Activated T-helper 17 cell treated with anti-CD3 and anti-CD28 coated beads, Interleukin-2, amount 50 U/mL, for 72 hours (primary cell): ENCODE data around the gene TSFM. TPM values are rescaled to one million over a fixed set of nuclear protein-coding genes. Genes with fewer than 3 reads are reported as not detected.

Experiments
- ATAC-seq: fragments of 150-1000 bp; cut with Tn5 transposase; replicated peaks from 2 replicates; pipeline ENCODE4 v1.10.0; 2021; ENCODE audit warnings: mild to moderate bottlenecking, moderate library complexity
- H3K27ac Mint-ChIP-seq: one replicate; pipeline ENCODE4 v1.8.0; 2022; ENCODE audit warnings: mixed read lengths
- H3K27me3 Mint-ChIP-seq: one replicate; pipeline ENCODE4 v1.8.0; 2022; ENCODE audit warnings: mixed read lengths
- H3K36me3 Mint-ChIP-seq: one replicate; pipeline ENCODE4 v1.8.0; 2022; ENCODE audit warnings: low read depth, mild to moderate bottlenecking, mixed read lengths
- H3K4me1 Mint-ChIP-seq: one replicate; pipeline ENCODE4 v1.8.0; 2022; ENCODE audit warnings: mixed read lengths
- H3K4me3 Mint-ChIP-seq: one replicate; pipeline ENCODE4 v1.8.0; 2022; ENCODE audit warnings: mild to moderate bottlenecking, mixed read lengths
- H3K9me3 Mint-ChIP-seq: one replicate; pipeline ENCODE4 v1.8.0; 2022; ENCODE audit warnings: mixed read lengths
- total RNA-seq, 2 donors: library from RNA; stranded (reverse); gene quantifications; one replicate each; pipeline ENCODE4 v1.2.3, GENCODE V29; 2022

TSFM gene
- total RNA-seq, 2 donors from 2014 or later: 30.7 to 63.8 TPM

DNA sequence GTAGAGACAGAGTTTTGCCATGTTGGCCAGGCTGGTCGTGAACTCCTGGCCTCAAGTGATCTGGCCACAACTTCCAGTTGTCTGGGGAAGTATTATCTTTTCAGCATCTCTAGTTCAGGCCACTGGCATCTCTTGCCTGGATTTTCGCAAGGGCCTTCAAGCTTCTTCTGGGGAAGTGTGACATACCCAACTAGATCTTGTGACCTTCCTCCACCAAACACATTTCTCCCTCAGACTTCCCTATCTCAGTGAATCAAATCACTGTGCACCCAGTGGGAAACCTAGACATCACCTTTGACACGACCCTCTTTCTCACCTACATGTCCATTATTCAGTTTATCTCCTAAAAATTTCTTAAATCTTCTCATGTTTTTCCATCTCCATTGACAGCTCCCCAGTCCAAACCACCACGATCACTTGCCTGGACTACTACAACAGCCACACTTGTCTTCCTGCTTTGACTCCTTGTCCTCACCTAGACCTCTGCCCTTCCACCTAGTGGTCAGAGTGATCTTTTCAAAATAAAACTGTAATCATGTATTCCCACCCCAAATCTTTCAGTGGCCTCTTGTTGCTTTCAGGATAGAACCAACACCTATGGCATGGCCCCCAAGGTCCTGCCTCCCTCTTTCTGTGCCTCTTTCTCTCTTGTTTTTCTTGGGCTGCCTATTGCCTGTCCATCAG lies 6.9 kb upstream of the TSFM start:
- ATAC-seq: no peak
- H3K36me3 Mint-ChIP-seq: peaks cover 30% of the 10 kb centered on the region
- peaks cover 31% of the 10 kb centered on the region for H3K4me1 Mint-ChIP-seq
- no peaks in the 10 kb centered on the region for H3K27me3 Mint-ChIP-seq
- peak overlapping the region; percentile 8 for H3K27ac Mint-ChIP-seq
- H3K4me3 Mint-ChIP-seq: no peak overlapping the region
- no peaks in the 10 kb centered on the region for H3K9me3 Mint-ChIP-seq

GRCh38 chr12:57776247-57776587 lies 6.4 kb upstream of the TSFM start:
- no peak for ATAC-seq
- no peaks in the 10 kb centered on the region for H3K9me3 Mint-ChIP-seq
- no peaks in the 10 kb centered on the region for H3K27me3 Mint-ChIP-seq
- H3K36me3 Mint-ChIP-seq: peaks cover 25% of the 10 kb centered on the region
- H3K27ac Mint-ChIP-seq: peak overlapping the region; percentile 8
- no peak overlapping the region for H3K4me3 Mint-ChIP-seq
- H3K4me1 Mint-ChIP-seq: peaks cover 26% of the 10 kb centered on the region

DNA sequence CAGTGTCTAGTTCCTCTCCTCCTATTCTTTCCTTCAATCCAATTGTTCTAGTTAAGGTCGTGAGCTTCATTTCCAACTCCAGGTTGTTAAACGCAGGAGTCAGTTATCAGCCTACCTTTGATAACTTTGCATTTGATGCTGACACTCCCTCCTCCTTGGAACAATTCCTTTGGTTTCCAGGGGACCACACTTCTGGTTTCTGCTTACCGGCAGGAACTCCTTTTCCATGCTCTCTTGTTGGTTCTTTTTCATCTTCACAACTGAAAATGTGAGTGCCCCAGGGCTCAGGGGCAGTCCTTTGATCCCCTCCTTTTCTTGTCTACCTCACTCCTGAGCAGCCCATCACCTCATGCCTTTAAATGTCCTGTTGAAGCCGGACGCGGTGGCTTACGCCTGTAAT lies 5.2 kb upstream of the TSFM start:
- Mint-ChIP-seq H3K36me3 (peaks cover 18% of the 10 kb centered on the region), H3K4me1 (peaks cover 30% of the 10 kb centered on the region), H3K4me3 (no peak overlapping the region), H3K27ac (no peak overlapping the region), H3K9me3 (no peaks in the 10 kb centered on the region), H3K27me3 (no peaks in the 10 kb centered on the region)
- ATAC-seq: no peak

GRCh38 chr12:57777911-57778310 lies 4.7 kb upstream of the TSFM start:
- Mint-ChIP-seq H3K27me3 (no peaks in the 10 kb centered on the region), H3K4me1 (peaks cover 34% of the 10 kb centered on the region), H3K27ac (no peak overlapping the region), H3K4me3 (no peak overlapping the region), H3K9me3 (no peaks in the 10 kb centered on the region), H3K36me3 (peaks cover 24% of the 10 kb centered on the region)
- ATAC-seq: no peak

DNA sequence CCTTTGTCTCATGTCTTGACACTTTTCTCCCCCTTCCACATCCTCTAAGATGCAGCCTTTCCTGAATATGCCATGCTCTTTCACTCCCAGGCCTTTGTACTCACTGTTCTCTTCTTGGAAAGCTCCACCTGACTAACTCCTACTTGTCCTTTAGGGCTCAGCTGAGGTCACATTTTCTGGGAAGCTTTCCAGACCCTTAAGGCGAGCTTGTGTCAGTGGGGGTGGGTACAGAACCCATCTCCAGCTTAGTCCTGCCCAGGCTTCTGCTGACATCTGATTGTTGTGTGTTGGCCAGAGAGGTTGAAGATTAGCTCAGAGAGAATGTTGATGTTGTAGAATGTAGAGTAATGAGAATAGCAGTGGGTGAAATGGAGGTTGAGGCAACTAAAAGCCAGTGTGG lies 2.9 kb upstream of the TSFM start:
- H3K4me3 Mint-ChIP-seq: no peak overlapping the region
- no peaks in the 10 kb centered on the region for H3K9me3 Mint-ChIP-seq
- H3K36me3 Mint-ChIP-seq: peaks cover 30% of the 10 kb centered on the region
- H3K27ac Mint-ChIP-seq: peak overlapping the region; percentile 5
- peaks cover 37% of the 10 kb centered on the region for H3K4me1 Mint-ChIP-seq
- H3K27me3 Mint-ChIP-seq: no peaks in the 10 kb centered on the region
- no peak for ATAC-seq

DNA sequence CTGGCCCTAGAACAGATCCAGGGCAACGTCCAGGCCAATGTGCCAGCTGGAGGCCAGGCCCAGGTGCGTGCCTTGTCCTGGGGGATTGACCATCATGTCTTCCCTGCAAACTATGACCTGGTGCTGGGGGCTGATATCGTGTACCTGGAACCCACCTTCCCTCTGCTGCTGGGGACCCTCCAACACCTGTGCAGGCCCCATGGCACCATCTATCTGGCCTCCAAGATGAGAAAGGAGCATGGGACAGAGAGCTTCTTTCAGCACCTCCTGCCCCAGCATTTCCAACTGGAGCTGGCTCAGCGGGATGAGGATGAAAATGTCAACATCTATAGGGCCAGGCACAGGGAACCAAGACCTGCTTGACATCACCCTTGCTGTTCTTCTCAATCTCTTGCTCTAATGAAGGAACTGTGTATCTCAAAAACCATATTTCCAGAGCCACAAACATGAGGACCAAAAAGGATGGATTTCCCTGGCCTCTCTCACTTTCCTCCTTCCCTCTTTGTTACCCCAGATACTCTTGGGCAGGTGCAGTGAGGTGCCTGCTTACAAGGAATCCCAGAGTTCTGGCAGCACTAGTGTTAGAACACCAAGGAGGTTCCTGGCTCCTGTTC lies 2.2 kb upstream of the TSFM start:
- H3K27ac Mint-ChIP-seq: peak overlapping the region; percentile 98
- peaks cover 32% of the 10 kb centered on the region for H3K36me3 Mint-ChIP-seq
- no peak for ATAC-seq
- H3K4me3 Mint-ChIP-seq: peak overlapping the region; percentile 5
- H3K27me3 Mint-ChIP-seq: no peaks in the 10 kb centered on the region
- peaks cover 37% of the 10 kb centered on the region for H3K4me1 Mint-ChIP-seq
- H3K9me3 Mint-ChIP-seq: no peaks in the 10 kb centered on the region

DNA sequence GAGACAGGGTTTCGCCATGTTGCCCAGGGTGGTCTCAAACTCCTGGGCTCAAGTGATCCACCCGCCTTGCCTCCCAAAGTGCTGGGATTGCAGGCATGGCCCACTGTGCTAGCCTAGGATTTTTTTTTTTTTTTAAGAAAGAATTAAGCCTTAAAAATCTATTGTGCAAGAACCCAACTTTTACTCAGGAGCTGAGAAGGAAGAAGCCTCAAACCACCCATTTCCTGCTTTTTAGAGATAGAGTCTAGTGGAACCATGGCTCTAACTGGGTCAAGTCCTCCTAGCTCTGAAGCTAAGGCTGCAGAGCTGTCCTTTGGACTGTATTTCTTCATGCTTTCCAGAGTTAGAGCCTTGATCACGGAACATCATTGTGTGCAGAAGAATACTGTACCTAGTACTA lies 1.3 kb upstream of the TSFM start:
- Mint-ChIP-seq H3K27me3 (no peaks in the 10 kb centered on the region), H3K36me3 (peaks cover 33% of the 10 kb centered on the region), H3K4me1 (peaks cover 33% of the 10 kb centered on the region), H3K9me3 (no peaks in the 10 kb centered on the region), H3K4me3 (peak overlapping the region; percentile 97), H3K27ac (peak overlapping the region; percentile 98)
- no peak for ATAC-seq

- peak overlapping the region; percentile 97 for H3K4me3 Mint-ChIP-seq
- H3K27ac Mint-ChIP-seq: peak overlapping the region; percentile 98
- no peaks in the 10 kb centered on the region for H3K27me3 Mint-ChIP-seq
- peaks cover 38% of the 10 kb centered on the region for H3K4me1 Mint-ChIP-seq
- H3K36me3 Mint-ChIP-seq: peaks cover 38% of the 10 kb centered on the region
- no peaks in the 10 kb centered on the region for H3K9me3 Mint-ChIP-seq
- no peak for ATAC-seq
Measured at GRCh38 chr12:57781801-57782200, 786 bp upstream of the TSFM start.

DNA sequence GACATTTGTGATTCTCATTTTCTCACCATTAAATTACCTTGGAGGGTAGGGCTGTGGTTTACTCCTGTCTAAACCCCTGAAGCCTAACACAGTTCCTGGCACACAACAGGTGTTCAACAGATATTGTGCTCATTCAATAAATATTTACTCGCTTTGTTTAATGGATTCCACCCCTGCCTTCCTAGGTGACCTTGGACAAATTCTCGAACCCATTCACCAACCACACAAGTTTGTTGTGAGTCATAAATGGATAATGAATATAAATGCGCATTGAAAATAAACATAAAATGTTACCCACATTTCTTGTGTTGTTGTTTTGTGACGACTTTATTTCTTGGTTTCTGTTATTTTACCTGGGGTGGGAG lies 362 bp upstream of the TSFM start:
- peak overlapping the region; percentile 98 for H3K27ac Mint-ChIP-seq
- ATAC-seq: peak; percentile 6
- peak overlapping the region; percentile 97 for H3K4me3 Mint-ChIP-seq
- H3K36me3 Mint-ChIP-seq: peaks cover 42% of the 10 kb centered on the region
- H3K27me3 Mint-ChIP-seq: no peaks in the 10 kb centered on the region
- peaks cover 38% of the 10 kb centered on the region for H3K4me1 Mint-ChIP-seq
- no peaks in the 10 kb centered on the region for H3K9me3 Mint-ChIP-seq

DNA sequence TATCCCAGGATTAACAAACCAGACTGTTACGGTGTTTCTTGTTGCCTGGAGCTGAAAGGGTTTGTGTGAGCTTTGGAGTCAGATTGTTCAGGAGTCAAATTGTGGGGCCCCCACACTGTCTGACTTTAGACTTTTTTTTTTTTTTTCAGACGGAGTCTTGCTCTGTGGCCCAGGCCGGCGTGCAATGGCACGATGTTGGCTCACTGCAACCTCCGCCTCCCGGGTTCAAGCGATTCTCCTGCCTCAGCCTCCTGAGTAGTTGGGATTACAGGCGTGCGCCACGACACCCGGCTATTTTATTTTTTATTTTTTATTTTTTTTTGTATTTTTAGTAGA lies 847 bp downstream of the TSFM start:
- peak overlapping the region; percentile 98 for H3K27ac Mint-ChIP-seq
- H3K36me3 Mint-ChIP-seq: peaks cover 54% of the 10 kb centered on the region
- no peak for ATAC-seq
- H3K4me1 Mint-ChIP-seq: peaks cover 38% of the 10 kb centered on the region
- H3K27me3 Mint-ChIP-seq: no peaks in the 10 kb centered on the region
- H3K4me3 Mint-ChIP-seq: peak overlapping the region; percentile 97
- no peaks in the 10 kb centered on the region for H3K9me3 Mint-ChIP-seq

DNA sequence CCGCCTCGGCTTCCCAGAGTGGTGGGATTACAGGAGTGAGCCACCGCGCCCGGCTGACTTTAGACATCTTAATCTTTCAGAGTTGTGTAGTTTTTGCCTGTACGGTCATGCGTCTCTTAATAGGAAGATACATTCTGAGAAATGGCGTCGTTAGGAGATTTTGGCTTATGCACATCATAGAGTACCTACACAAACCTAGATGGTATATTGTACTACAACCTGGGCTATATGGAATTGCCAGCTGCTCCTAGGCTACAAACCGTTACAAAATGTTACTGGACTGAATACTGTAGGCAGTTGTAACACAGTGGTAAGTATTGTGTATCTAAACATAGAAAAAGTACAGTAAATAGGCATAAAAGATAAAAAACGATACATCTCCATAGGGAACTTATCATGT lies 1.3 kb downstream of the TSFM start:
- H3K27me3 Mint-ChIP-seq: no peaks in the 10 kb centered on the region
- no peaks in the 10 kb centered on the region for H3K9me3 Mint-ChIP-seq
- peak overlapping the region; percentile 97 for H3K4me3 Mint-ChIP-seq
- no peak overlapping the region for H3K27ac Mint-ChIP-seq
- peaks cover 59% of the 10 kb centered on the region for H3K36me3 Mint-ChIP-seq
- no peak for ATAC-seq
- peaks cover 38% of the 10 kb centered on the region for H3K4me1 Mint-ChIP-seq

- Mint-ChIP-seq H3K36me3 (peaks cover 93% of the 10 kb centered on the region), H3K9me3 (no peaks in the 10 kb centered on the region), H3K4me1 (peaks cover 7% of the 10 kb centered on the region), H3K27ac (peak overlapping the region; percentile 79), H3K27me3 (no peaks in the 10 kb centered on the region), H3K4me3 (no peak overlapping the region)
- peak; percentile 70 for ATAC-seq
Measured at GRCh38 chr12:57793920-57794319, 11.3 kb downstream of the TSFM start.

DNA sequence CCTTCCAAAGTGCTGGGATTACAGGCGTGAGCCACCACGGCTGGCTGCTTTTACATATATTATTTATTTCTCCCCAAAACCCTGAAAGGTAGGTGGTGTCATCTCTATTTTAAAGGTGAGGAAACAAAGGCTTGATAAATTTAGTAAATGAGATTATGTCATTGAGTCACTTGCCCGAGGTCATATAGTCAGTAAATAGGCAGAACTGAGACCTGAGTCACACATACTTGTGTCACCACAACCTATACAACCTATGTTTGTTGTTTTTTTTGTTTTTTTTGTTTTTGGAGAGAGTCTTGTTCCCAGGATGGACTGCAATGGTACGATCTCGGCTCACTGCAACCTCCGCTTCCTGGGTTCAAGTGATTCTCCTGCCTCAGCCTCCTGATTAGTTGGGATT lies 12.8 kb downstream of the TSFM start:
- Mint-ChIP-seq H3K27me3 (no peaks in the 10 kb centered on the region), H3K36me3 (peaks cover 86% of the 10 kb centered on the region), H3K9me3 (no peaks in the 10 kb centered on the region), H3K27ac (no peak overlapping the region), H3K4me3 (no peak overlapping the region), H3K4me1 (peaks cover 10% of the 10 kb centered on the region)
- peak; percentile 75 for ATAC-seq

DNA sequence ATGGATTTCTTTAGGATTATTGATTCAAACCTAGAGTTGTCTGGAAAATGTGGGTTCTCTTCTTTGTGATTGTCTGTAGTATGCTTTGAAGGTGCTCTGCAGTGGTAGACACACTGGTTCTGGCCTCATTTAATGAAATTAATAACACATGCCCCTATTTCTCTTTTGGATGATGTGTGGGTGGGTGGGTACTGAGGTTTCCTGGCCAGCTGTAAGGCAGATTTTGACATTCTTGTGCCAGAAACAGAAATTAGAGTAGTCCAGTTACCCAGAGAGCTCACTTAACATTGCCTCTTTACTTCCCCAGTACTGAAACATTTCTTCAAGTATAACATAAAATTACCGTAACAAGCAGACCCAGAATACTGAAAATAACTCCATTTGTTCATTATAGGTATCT lies 14.4 kb downstream of the TSFM start:
- Mint-ChIP-seq H3K27ac (no peak overlapping the region), H3K4me3 (no peak overlapping the region), H3K4me1 (peaks cover 10% of the 10 kb centered on the region), H3K27me3 (no peaks in the 10 kb centered on the region), H3K9me3 (no peaks in the 10 kb centered on the region), H3K36me3 (peaks cover 81% of the 10 kb centered on the region)
- no peak for ATAC-seq

GRCh38 chr12:57797933-57798332 lies 15.3 kb downstream of the TSFM start:
- Mint-ChIP-seq H3K4me1 (peaks cover 10% of the 10 kb centered on the region), H3K36me3 (peaks cover 79% of the 10 kb centered on the region), H3K4me3 (no peak overlapping the region), H3K27ac (peak overlapping the region; percentile 71), H3K27me3 (no peaks in the 10 kb centered on the region), H3K9me3 (no peaks in the 10 kb centered on the region)
- no peak for ATAC-seq
